H9 (cell line): ENCODE results near the gene ARID1B. TPM values are rescaled to one million over a fixed set of nuclear protein-coding genes. Genes with fewer than 3 reads are reported as not detected.

Experiments
- DNase-seq: peaks from one replicate; pipeline ENCODE4 v3.0.0-alpha.2; 2017
- H2AFZ ChIP-seq: one replicate; pipeline ENCODE4 v1.6.1; 2013; ENCODE audit warnings: mild to moderate bottlenecking, low read length, control low read depth, moderate library complexity
- H2AK5ac ChIP-seq: 2 replicates; pipeline ENCODE4 v1.6.1; 2013; ENCODE audit warnings: low read length, control low read depth, mixed read lengths; ENCODE audit not compliant: insufficient read length
- H2BK120ac ChIP-seq: one replicate; pipeline ENCODE4 v1.6.1; 2013; ENCODE audit warnings: low read depth, mild to moderate bottlenecking, low read length, control low read depth, inconsistent platforms; ENCODE audit not compliant: poor library complexity, severe bottlenecking
- H2BK12ac ChIP-seq: 2 replicates; pipeline ENCODE4 v1.6.1; 2013; ENCODE audit warnings: low read length, control low read depth, mixed read lengths, low read depth; ENCODE audit not compliant: insufficient read length
- H2BK15ac ChIP-seq: 2 replicates; pipeline ENCODE4 v1.6.1; 2013; ENCODE audit warnings: low read depth, low read length, control low read depth
- H2BK20ac ChIP-seq: one replicate; pipeline ENCODE4 v1.6.1; 2013; ENCODE audit warnings: low read depth, mild to moderate bottlenecking, low read length, control low read depth, inconsistent platforms; ENCODE audit not compliant: poor library complexity, severe bottlenecking
- H2BK5ac ChIP-seq: 2 replicates; pipeline ENCODE4 v1.6.1; 2013; ENCODE audit warnings: low read length, control low read depth, mixed read lengths; ENCODE audit not compliant: insufficient read length
- H3K14ac ChIP-seq: 2 replicates; pipeline ENCODE4 v1.6.1; 2013; ENCODE audit warnings: low read length, control low read depth; ENCODE audit not compliant: insufficient read depth
- H3K18ac ChIP-seq: 2 replicates; pipeline ENCODE4 v1.6.1; 2013; ENCODE audit warnings: low read depth, mild to moderate bottlenecking, mixed read lengths, low read length, control low read depth; ENCODE audit not compliant: insufficient read length
- H3K23ac ChIP-seq: 2 replicates; pipeline ENCODE4 v1.6.1; 2013; ENCODE audit warnings: low read length, control low read depth, mixed read lengths, low read depth; ENCODE audit not compliant: insufficient read length
- H3K23me2 ChIP-seq: 2 replicates; pipeline ENCODE4 v1.6.1; 2013; ENCODE audit warnings: low read depth, mild to moderate bottlenecking, mixed read lengths, low read length, control low read depth; ENCODE audit not compliant: insufficient read length, poor library complexity, severe bottlenecking
- H3K27ac ChIP-seq: 2 replicates; pipeline ENCODE4 v1.5.1; 2013; ENCODE audit warnings: low read length, control low read depth, mixed read lengths, low read depth; ENCODE audit not compliant: insufficient read length
- H3K27me3 ChIP-seq: 2 replicates; pipeline ENCODE4 v1.6.1; 2013; ENCODE audit warnings: low read length, control low read depth, inconsistent platforms; ENCODE audit not compliant: insufficient read depth
- H3K4ac ChIP-seq: 2 replicates; pipeline ENCODE4 v1.6.1; 2013; ENCODE audit warnings: low read depth, mild to moderate bottlenecking, control low read depth, inconsistent platforms, low read length, moderate library complexity
- H3K4me1 ChIP-seq: 2 replicates; pipeline ENCODE4 v1.6.1; 2013; ENCODE audit warnings: low read length, control low read depth, inconsistent platforms; ENCODE audit not compliant: insufficient read depth
- H3K4me2 ChIP-seq: 2 replicates; pipeline ENCODE4 v1.6.1; 2013; ENCODE audit warnings: low read length, control low read depth, mixed read lengths; ENCODE audit not compliant: insufficient read length, insufficient read depth
- H3K56ac ChIP-seq: 2 replicates; pipeline ENCODE4 v1.6.1; 2013; ENCODE audit warnings: low read depth, mild to moderate bottlenecking, mixed read lengths, low read length, control low read depth; ENCODE audit not compliant: insufficient read length
- H3K79me1 ChIP-seq: 2 replicates; pipeline ENCODE4 v1.6.1; 2013; ENCODE audit warnings: low read depth, mild to moderate bottlenecking, moderate library complexity, low read length, control low read depth, inconsistent platforms; ENCODE audit not compliant: insufficient read depth, poor library complexity, severe bottlenecking
- H3K79me2 ChIP-seq: 2 replicates; pipeline ENCODE4 v1.6.1; 2013; ENCODE audit warnings: low read length, control low read depth, inconsistent platforms; ENCODE audit not compliant: insufficient read depth
- H3K9ac ChIP-seq: 2 replicates; pipeline ENCODE4 v1.6.1; 2013; ENCODE audit warnings: low read length, control low read depth, mixed read lengths; ENCODE audit not compliant: insufficient read length; ENCODE audit errors: extremely low read depth
- H3K9me3 ChIP-seq: one replicate; pipeline ENCODE4 v1.6.1; 2013; ENCODE audit warnings: low read depth, low read length, inconsistent platforms; ENCODE audit not compliant: control insufficient read depth
- H3T11ph ChIP-seq: one replicate; pipeline ENCODE4 v1.6.1; 2013; ENCODE audit warnings: mild to moderate bottlenecking, low read length, control low read depth, inconsistent platforms
- H4K20me1 ChIP-seq: one replicate; pipeline ENCODE4 v1.6.1; 2013; ENCODE audit not compliant: control insufficient read depth, insufficient read length, insufficient read depth
- H4K5ac ChIP-seq: 2 replicates; pipeline ENCODE4 v1.6.1; 2013; ENCODE audit warnings: low read depth, mild to moderate bottlenecking, mixed read lengths, low read length, control low read depth; ENCODE audit not compliant: insufficient read length
- H4K8ac ChIP-seq: replicated peaks from 2 replicates; pipeline ENCODE4 v1.6.1; 2013; ENCODE audit warnings: low read length, control low read depth, mixed read lengths, low read depth; ENCODE audit not compliant: insufficient read length
- H4K91ac ChIP-seq: 2 replicates; pipeline ENCODE4 v1.6.1; 2013; ENCODE audit warnings: low read depth, mild to moderate bottlenecking, moderate library complexity, mixed read lengths, low read length, control low read depth; ENCODE audit not compliant: insufficient read length
- H3K27ac Mint-ChIP-seq, 3 experiments: 2 replicates in 2 of 3; 3 replicates in 1 of 3; pipeline ENCODE4 v1.8.0; 2020 to 2021; ENCODE audit warnings: mixed read lengths in 3 of 3, mild to moderate bottlenecking in 1 of 3, moderate library complexity in 1 of 3
- H3K27me3 Mint-ChIP-seq: 2 replicates; pipeline ENCODE4 v1.8.0; 2021; ENCODE audit warnings: low read depth, mild to moderate bottlenecking, moderate library complexity, mixed read lengths
- H3K36me3 Mint-ChIP-seq, 3 experiments: 2 replicates in 2 of 3; 3 replicates in 1 of 3; pipeline ENCODE4 v1.8.0; 2020 to 2021; ENCODE audit warnings: low read depth in 3 of 3, mixed read lengths in 3 of 3; ENCODE audit not compliant: insufficient read depth in 1 of 3
- H3K4me1 Mint-ChIP-seq, 2 experiments: 2 replicates each; pipeline ENCODE4 v1.8.0; 2020; ENCODE audit warnings: mixed read lengths in 2 of 2
- H3K4me3 Mint-ChIP-seq, 2 experiments: 2 replicates in 1 of 2; 3 replicates in 1 of 2; pipeline ENCODE4 v1.8.0; 2020 to 2021; ENCODE audit warnings: mild to moderate bottlenecking in 2 of 2, mixed read lengths in 2 of 2, moderate library complexity in 1 of 2
- H3K9me3 Mint-ChIP-seq, 2 experiments: 2 replicates in 1 of 2; 3 replicates in 1 of 2; pipeline ENCODE4 v1.8.0; 2020; ENCODE audit warnings: mild to moderate bottlenecking in 2 of 2, mixed read lengths in 2 of 2, moderate library complexity in 1 of 2
- CTCF ChIP-seq: fragments of 200-600 bp; sonication (generic); conservative IDR thresholded peaks from 3 replicates; pipeline ENCODE4 v1.8.0; 2021; ENCODE audit warnings: antibody characterized with exemption, mild to moderate bottlenecking
- WGBS: extraction: QIAGEN DNeasy Blood & Tissue Kit; methylation state at CpG from one replicate; pipeline ENCODE4 v1.1.7; 2013; ENCODE audit warnings: missing lambda C conversion rate, low lambda C conversion rate, mixed read lengths; ENCODE audit not compliant: insufficient read length; ENCODE audit errors: extremely low coverage; 5-methylcytosine and 5-hydroxymethylcytosine counted together
- total RNA-seq: library from RNA; stranded (reverse); gene quantifications from 2 replicates; pipeline ENCODE4 v1.2.1, GENCODE V29; 2021

The ARID1B gene
- total RNA-seq, 1 experiment from 2014 or later: 88.2 TPM

GRCh38 chr6:156999762-157000161 lies 222.6 kb downstream of the ARID1B start:
- Histone ChIP-seq H4K5ac (no peak overlapping the region), H2BK12ac (no peak overlapping the region), H3K23me2 (no peaks in the 10 kb centered on the region), H4K8ac (no peak overlapping the region), H3K9me3 (no peaks in the 10 kb centered on the region), H3K4me1 (peaks cover 8% of the 10 kb centered on the region; the same call in 1 of the 2 replicates), H2BK5ac (no peak overlapping the region), H3K27ac (no peak overlapping the region), H4K20me1 (no peaks in the 10 kb centered on the region), H3K18ac (no peak overlapping the region), H3K27me3 (no peaks in the 10 kb centered on the region), H2BK20ac (no peak overlapping the region), H3T11ph (no peak overlapping the region), H2AFZ (no peak overlapping the region), H3K79me1 (no peaks in the 10 kb centered on the region), H4K91ac (no peak overlapping the region), H3K23ac (no peak overlapping the region), H2BK120ac (no peak overlapping the region), H3K14ac (no peak overlapping the region), H3K56ac (no peak overlapping the region), H3K79me2 (peaks cover 14% of the 10 kb centered on the region; the same call in 1 of the 2 replicates), H3K4ac (no peak overlapping the region), H3K4me2 (no peak overlapping the region), H2AK5ac (no peak overlapping the region), H3K9ac (no peak overlapping the region), H2BK15ac (no peak overlapping the region)
- Mint-ChIP-seq H3K4me1 (peaks cover 52 to 61% of the 10 kb centered on the region in 2 experiments), H3K4me3 (no peak overlapping the region), H3K9me3 (no peaks in the 10 kb centered on the region), H3K36me3 (peaks cover 0 to 4% (median 4%) of the 10 kb centered on the region in 3 experiments; a peak in 3 of 7 replicates), H3K27me3 (no peaks in the 10 kb centered on the region), H3K27ac (peak overlapping the region; percentile 4 to 36 (median 19); a peak in 5 of 7 replicates)
- no peak for DNase-seq
- no CpG with 5 or more reads among the region's 3 CpGs for WGBS
- TF ChIP-seq CTCF: no peak
